ENCODE results near the gene SLC25A52.

- TF ChIP-seq CTCF (IDR thresholded peaks at IDR 0.05 in 8 of 11, conservative IDR thresholded peaks at IDR 0.05 in 3 of 11) (no peak), POLR2A (IDR thresholded peaks at IDR 0.05) (no peak)
These were observed 41.2 kb downstream of the SLC25A52 start for GRCh38 chr18:31719363-31720006.
